NCI-H128 (cell line): ENCODE results near the gene PUS10.
"Not testable (repeated sequence)": the region's sequence is repeated elsewhere in the genome, so short reads cannot be mapped to it uniquely, and the experiment has no call there.

Source experiments
- DNase-seq: peaks from one replicate; lab custom pipeline; 2025; ENCODE audit not compliant: unreplicated experiment; lab: John Stamatoyannopoulos, UW

Gene PUS10

DNA sequence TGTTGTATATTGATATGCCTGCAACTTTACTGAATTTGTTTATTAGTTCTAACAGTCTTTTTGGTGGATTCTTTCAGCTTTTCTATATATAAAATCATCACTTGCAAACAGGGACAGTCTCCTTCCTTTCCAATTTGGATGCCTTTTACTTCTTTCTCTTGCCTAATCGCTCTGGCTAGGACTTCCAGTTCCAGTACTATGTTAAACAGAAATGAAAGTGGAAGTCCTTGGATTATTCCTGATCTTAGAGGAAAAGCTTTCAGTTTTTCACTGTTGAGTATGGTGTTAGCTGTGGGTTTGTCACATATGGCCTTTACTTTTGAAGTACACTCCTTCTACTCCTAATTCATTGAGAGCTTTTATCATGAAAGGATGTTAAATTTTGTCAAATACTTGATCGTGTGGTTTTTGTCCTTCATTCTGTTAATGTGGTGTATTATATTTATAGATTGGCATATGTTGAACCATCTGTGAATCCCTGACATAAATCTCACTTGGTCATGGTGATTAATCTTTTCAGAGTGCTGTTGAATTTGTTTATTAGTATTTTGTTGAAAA, 83.8 kb downstream of the PUS10 start:
- DNase-seq = no peak

DNA sequence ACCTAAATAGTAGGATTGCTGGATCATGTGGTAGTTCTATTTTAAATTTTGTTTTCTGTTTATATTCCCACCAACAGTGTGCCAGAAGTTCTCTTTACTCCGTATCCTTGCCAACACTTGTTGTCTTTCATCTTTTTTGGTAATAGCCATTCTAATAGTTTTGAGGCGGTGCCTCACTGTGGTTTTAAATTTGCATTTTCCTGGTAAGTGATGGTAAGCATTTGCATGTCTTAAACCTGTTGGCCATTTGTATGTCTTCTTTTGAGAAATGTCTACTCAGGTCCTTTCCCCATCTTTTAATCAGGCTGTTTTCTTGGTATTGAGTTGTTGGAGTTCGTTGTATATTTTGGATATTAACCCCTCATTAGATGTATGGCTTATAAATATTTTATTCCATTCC, 85.1 kb downstream of the PUS10 start:
- DNase-seq = no peak

DNA sequence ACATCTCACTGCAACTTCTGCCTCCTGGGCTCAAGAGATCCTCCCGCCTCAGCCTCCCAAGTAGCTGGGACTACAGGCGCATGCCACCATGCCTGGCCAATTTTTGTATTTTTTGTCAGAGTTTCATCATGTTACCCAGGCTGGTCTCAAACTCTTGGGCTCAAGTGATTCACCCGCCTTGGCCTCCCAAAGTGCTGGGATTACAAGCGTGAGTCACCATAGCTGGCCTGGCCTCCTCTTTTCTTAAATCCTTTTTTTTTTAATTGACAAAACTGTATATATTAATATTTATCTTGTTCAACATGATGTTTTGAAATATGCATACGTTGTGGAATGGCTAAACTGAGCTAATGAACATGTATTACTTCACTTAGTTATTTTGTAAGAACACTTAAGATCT, 86.0 kb downstream of the PUS10 start:
- DNase-seq = not testable (repeated sequence)

DNA sequence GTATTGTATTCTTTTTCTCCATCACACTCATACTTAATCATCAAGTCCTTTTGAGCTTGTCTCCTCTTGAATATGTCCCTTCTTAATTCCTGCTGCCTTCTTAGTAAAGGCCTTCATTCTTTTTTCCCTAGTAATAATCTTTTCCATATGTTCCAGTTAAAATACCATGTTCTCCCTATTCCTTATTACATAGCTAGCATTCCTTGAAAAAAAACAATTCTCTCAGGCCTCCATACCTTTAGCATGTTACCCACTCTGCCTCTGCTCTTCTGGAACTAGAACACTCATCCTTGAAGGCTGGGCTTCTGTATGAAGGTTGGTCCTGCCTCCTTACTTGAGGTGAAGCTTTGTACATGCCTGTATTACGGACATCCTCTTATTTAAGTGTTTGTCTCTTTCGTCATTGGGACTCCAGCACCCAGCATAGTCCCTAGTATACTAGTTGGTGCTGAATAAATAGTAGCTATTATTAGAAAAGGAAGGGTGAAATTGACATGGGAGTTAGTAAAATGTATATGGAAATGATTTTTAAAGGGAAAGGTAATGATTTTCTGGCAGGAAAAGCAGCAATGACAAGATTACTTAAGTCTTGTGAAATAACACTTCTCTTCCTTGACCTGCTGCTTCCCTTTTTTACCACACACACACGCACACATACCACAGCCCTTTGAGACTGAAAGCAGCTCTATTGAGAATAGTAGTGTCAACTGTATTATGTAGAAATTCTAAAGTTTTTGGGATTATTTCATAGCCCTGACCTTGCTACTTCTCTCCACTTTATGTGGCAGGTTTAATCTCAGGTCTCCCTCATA, 91.1 kb downstream of the PUS10 start:
- no peak for DNase-seq

DNA sequence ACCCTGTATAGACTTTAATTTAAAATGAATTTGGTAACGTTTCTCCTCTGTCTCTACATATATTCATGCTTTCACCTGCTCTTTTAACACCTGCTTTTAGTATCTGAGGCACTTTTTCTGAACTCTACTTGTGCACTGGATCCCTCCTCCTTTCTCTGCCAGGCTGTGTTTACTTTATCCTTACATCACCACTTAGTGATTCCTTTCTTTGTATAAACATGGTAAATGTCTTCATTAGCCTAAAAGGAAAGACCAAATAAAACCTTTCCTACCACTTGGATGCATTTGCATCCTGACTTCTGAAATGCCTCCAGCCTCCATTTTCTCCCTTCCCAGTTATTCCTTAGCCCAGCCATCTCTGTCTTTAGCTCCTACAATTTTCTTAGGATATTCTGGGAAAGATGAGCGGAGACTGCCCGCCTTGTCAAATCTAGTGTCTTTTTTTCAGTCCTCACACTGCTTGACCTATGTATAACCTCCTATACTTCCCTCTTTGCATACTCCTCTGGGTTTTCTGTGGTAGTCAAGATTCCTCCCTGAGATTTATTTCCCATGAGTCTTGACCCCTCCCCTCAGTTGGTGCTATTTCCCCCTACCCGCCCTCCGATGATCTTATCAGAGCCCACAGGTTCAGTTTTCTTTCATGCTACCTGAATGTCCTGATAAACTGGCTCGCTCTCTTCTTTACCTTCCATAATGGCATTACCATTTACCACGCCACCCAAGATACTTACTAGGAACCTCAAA, 91.9 kb downstream of the PUS10 start:
- no peak for DNase-seq

DNA sequence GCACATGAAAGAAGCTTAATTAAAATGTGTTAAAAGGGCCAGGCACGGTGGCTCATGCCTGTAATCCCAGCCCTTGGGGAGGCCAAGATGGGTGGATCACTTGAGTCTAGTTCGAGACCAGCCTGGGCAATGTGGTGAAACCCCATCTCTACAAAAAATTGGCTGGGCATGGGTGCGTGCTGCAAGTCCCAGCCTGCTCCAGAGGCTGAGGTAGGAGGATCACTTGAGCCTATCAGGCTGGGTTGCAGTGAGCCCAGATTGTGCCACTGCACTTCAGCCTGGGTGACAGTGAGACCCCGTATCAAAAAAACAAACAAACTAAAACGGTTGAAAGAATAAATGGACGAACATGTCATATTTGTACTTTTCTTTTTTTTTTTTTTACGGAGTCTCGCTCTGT, 110.7 kb downstream of the PUS10 start:
- no peak for DNase-seq

DNA sequence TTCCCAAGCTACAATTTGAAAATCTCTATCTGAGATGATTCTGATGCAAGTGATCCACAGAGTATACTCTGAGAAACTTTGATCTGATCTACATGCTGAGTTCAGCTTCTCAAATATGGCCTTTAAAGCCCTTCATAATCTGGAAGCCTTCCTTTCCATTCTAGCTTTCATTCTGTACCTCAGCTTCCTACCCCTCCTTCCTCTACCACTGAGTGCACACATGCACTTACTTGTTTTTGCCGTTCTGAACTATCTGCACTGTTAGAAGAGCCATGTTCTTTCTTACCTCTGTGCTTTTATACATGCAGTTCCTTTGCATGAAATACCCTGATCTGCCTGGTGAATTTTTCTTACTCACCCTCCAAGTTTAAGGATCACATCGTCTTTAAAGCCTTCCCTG, 111.7 kb downstream of the PUS10 start:
- no peak for DNase-seq

DNA sequence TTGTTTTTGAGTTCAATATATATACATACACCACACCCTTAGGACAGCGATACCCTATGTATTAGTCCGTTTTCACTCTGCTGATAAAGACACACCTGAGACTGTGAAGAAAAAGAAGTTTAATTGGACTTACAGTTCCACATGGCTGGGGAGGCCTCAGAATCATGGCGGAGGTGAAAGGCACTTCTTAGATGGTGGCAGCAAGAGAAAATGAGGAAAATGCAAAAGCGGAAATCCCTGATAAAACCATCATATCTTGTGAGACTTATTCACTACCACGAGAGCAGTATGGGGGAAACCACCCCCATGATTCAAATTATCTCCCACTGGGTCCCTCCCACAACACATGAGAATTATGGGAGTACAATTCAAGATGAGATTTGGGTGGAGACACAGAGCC, 112.2 kb downstream of the PUS10 start:
- not testable (repeated sequence) for DNase-seq

DNA sequence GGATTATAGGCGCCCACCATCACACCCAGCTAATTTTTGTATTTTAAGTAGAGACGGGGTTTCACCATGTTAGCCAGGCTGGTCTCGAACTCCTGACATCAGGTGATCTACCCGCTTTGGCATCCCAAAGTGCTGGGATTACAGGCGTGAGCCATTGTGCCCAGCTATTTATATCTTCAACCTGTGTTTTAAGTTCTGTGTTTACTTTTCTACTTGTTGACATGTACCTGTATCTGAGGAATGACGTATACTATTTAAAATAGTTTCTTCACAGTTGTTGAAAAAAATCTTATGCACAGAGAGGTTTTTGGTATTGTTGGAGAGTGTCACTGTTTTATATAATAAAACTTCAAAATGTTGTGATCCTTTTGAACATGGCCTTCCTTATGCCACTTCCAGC, 116.8 kb downstream of the PUS10 start:
- DNase-seq = not testable (repeated sequence)

DNA sequence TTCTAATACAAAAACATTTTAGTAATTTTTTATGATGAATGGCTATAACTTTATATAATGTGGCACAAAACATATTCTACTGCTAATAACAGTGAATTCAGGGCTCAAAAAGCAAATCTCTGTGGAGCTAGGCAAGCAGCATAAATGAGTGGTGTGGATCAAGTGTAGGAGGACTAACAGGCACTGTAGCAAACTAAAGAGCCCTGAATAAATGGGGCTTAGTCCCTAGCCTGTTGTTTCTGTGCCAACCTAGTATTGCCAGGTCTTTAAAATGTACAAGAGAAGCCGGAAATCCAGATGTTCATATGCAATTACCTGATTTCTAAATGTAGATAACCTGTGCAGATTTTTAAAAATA, 118.2 kb downstream of the PUS10 start:
- DNase-seq = no peak

DNA sequence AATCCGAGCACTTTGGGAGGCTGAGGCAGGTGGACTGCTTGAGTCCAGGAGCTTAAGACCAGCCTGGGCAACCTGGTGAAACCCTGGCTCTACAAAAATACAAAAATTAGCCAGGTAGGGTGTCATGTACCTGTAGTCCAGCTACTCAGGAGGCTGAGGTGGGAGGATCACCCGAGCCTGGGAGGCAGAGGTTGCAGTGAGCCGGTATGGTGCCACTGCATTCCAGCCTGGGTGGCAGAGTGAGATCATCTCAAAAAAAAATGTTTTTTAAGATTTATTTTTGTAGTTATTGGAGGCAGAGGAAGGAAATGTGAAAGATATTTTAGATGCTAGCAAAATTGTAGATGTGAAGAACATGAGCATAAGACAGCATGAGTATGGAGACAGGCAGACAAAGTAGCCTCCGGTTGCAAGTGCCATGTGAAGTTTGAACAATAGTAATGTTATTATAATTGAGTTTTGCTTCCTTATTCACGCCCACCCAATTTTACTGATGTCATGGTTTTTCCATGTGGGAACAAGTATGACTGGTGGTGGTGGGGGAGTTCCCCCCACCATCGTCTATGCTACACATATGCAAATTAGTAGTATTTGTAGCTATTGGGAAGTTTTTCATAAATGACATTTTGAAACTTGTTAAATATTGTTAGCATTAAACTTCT, 118.7 kb downstream of the PUS10 start:
- no peak for DNase-seq

DNA sequence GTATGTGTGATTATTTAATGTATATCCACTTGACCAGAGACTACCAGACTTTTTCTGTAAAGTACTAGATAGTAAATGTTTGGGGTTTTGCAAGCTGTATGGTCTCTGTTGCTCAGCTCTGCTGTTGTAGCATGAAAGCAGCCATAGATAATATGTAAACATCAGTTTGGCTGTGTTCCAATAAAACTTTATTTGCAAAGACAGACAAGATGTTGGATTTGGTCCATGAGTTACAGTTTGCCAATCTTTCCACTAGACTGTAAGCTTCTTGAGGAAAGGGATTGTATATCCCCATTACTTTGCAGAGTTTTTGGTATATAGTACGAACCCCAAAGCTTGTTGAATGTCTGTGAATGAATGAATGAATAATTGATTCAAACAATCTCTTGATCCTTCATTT, 119.5 kb downstream of the PUS10 start:
- no peak for DNase-seq
